Activated CD4-positive, alpha-beta T cell treated with anti-CD3 and anti-CD28 coated beads, Interleukin-2, amount 50 U/mL, for 24 hours (primary cell): ENCODE measurements around the gene NLRC5.

Source experiments
- DNase-seq, 2 donors: peaks; one replicate each; pipeline ENCODE4 v3.0.0-alpha.2; 2020; ENCODE audit warnings: low read depth in 1 of 2, low spot score in 1 of 2

Gene NLRC5

GRCh38 chr16:57024894-57025680 lies 35.7 kb downstream of the NLRC5 start:
- no peak for DNase-seq

GRCh38 chr16:57025941-57026777 lies 36.8 kb downstream of the NLRC5 start:
- no peak for DNase-seq

DNA sequence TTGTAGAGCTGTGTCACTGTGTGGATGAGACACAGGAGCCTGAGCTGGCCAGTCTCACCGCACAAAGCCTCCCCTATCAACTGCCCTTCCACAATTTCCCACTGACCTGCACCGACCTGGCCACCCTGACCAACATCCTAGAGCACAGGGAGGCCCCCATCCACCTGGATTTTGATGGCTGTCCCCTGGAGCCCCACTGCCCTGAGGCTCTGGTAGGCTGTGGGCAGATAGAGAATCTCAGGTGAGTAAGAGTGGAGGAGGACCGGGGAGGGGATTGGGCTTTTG lies 37.4 kb downstream of the NLRC5 start:
- DNase-seq: no peak

- no peak for DNase-seq
Measured at GRCh38 chr16:57027067-57027466, 37.7 kb downstream of the NLRC5 start.

DNA sequence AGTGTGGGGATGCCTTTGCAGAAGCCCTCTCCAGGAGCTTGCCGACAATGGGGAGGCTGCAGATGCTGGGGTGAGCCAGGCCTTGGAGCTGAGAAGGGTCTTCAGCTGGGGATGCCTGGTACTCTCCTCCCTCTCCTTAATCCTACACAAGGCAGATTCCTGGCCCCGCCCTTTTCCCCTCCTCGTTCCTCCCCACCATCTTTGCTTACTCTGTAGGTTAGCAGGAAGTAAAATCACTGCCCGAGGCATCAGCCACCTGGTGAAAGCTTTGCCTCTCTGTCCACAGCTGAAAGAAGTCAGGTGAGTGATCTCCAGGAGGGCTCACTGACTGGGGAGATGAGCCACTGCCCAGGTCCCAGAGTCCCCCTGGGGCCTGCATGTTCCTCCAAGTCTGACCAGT lies 38.7 kb downstream of the NLRC5 start:
- DNase-seq: no peak

- no peak for DNase-seq
Measured at GRCh38 chr16:57029161-57030160, 40.1 kb downstream of the NLRC5 start.

GRCh38 chr16:57030346-57030902 lies 41.1 kb downstream of the NLRC5 start:
- DNase-seq: no peak

DNA sequence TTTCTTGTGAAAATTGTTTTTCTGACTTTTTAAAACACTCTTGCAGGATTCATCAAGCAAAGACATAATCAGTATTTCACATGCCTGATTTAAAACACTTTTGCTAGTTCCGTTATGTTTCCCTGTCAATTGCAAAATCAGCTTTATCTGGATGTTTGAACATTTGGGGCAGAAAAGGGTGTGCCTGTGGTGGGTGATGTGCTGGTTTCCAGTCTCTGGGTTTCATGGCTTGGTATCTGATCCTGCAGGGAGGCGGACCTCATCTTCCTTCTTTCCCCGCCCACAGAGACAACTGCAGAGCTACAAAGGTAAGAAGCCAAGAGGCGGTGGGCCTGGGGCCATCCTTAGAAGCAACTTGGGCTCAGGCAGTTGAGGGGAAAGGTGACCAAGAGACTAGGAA lies 41.8 kb downstream of the NLRC5 start:
- DNase-seq: no peak

GRCh38 chr16:57032346-57032745 lies 43.0 kb downstream of the NLRC5 start:
- DNase-seq: no peak

- DNase-seq: no peak
Measured at GRCh38 chr16:57032931-57033330, 43.6 kb downstream of the NLRC5 start.

GRCh38 chr16:57036315-57036714 lies 47.0 kb downstream of the NLRC5 start:
- no peak for DNase-seq

- DNase-seq: no peak
Measured at GRCh38 chr16:57036945-57037344, 47.6 kb downstream of the NLRC5 start.

- no peak for DNase-seq
Measured at GRCh38 chr16:57038166-57038565, 48.8 kb downstream of the NLRC5 start.

DNA sequence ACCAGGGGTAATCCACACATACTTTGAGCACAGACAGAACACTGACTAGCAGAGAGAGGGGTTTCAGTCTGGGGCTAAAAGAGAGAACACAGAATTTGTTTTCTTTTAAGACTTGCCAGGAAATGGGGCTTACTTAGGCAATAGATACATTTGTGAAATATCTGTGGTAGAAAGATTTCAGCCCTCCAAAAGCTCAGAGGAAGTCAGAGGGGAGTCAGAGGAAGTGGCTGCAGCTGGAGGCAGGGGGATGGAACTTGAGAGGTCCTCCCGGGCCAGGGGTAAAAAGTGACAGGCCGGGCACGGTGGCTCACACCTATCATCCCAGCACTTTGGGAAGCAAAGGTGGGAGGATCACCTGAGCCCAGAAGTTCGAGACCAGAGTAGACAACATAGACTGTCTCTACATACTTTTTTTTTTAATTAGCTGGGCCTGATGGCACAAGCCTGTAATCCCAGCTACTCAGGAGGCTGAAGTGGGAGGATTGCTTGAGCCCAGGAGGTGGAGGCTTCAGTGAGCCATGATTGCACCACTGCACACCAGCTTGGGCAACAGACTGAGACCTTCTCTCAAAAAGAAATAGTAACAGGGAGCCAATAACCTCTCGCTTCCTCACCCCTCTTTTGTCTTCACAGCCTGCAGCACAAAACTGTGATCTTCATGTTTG lies 49.9 kb downstream of the NLRC5 start:
- no peak for DNase-seq

- peak; percentile 56 to 85 for DNase-seq
Measured at GRCh38 chr16:57041182-57042156, 52.1 kb downstream of the NLRC5 start.

GRCh38 chr16:57042157-57043111 lies 53.1 kb downstream of the NLRC5 start:
- DNase-seq: peak; percentile 58 to 89

DNA sequence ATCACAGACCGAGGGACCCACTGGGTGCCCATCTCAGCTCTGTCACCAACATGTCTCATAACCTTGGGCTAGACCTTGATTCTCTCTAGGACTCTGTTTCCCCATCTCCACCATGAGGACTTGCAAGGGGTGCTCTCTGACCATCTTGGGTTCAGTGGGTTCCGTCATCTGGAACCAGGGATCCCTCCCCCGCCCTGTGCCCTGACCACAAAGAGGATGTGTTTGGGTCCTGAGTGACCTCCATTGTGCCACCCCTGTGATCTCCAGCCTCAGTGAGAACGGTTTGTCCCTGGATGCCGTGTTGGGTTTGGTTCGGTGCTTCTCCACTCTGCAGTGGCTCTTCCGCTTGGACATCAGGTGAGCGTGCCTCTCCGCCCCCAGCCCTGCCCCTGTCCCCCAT lies 53.9 kb downstream of the NLRC5 start:
- DNase-seq: no peak
